Stomach smooth muscle (tissue), 2 donors: ENCODE measurements around the gene CDC6.
A peak's percentile ranks its signal among the peaks of the same experiment; 100 is the strongest.

Source experiments
- H3K27ac ChIP-seq: one replicate; pipeline ENCODE4 v1.7.0; 2013; ENCODE audit warnings: mild to moderate bottlenecking, low read length, inconsistent platforms
- H3K27me3 ChIP-seq, 2 donors: one replicate each; pipeline ENCODE4 v1.7.0; 2013; ENCODE audit warnings: low read length in 2 of 2; ENCODE audit not compliant: insufficient read depth in 2 of 2, control insufficient read depth in 1 of 2
- H3K36me3 ChIP-seq, 2 donors: one replicate each; pipeline ENCODE4 v1.7.0; 2013; ENCODE audit warnings: low read length in 2 of 2; ENCODE audit not compliant: control insufficient read depth in 2 of 2, insufficient read depth in 2 of 2
- H3K4me1 ChIP-seq: one replicate; pipeline ENCODE4 v1.7.0; 2013; ENCODE audit warnings: low read length; ENCODE audit not compliant: control insufficient read depth, insufficient read depth
- H3K4me3 ChIP-seq, 2 donors: one replicate each; pipeline ENCODE4 v1.7.0; 2013; ENCODE audit warnings: low read length in 2 of 2
- H3K9ac ChIP-seq, 2 donors: one replicate each; pipeline ENCODE4 v1.7.0; 2013; ENCODE audit warnings: low read length in 2 of 2, mild to moderate bottlenecking in 1 of 2
- H3K9me3 ChIP-seq, 2 donors: one replicate each; pipeline ENCODE4 v1.7.0; 2013; ENCODE audit warnings: low read length in 2 of 2; ENCODE audit not compliant: control insufficient read depth in 2 of 2
- donor health status: healthy.
- donor health status: Pancreatic carcinoma.

The CDC6 gene

DNA sequence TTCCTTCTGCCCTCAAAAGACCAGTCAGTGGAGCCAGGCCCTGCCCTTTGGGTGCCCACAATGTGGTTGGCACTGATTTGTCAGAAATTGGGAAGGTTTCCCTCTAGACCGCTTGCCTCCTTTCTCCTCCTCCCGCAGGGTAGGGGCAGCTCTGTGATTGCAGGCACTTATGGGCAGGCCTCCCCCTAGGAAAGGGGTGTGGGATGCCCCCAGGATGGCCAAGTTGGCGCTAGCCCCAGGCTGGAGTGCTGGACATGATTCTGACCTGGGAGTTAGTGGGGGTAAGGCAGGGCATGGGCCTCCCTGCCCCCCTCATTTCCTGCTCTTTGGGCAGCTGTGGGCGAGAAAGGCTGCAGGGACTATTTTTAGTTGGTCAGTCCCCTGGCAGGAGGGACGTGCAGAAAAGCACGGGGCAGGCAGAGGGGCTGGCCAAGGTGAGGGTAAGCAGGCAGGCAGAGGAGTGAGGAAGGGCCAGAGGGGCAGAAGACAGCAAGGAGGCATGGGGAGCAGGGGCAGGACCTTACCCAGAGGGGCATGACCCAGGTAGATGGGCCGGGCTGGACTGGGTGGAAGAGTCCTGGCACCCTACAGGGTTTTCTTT, 24.6 kb downstream of the CDC6 start:
- peak overlapping the region; percentile 36 to 57 for H3K9ac ChIP-seq
- H3K9me3 ChIP-seq: no peaks in the 10 kb centered on the region
- H3K27me3 ChIP-seq: no peaks in the 10 kb centered on the region
- H3K27ac ChIP-seq: peak overlapping the region; percentile 70
- no peaks in the 10 kb centered on the region for H3K36me3 ChIP-seq
- H3K4me3 ChIP-seq: peak overlapping the region in 1 of 2 donors; percentile 35
- H3K4me1 ChIP-seq: peaks cover 94% of the 10 kb centered on the region

DNA sequence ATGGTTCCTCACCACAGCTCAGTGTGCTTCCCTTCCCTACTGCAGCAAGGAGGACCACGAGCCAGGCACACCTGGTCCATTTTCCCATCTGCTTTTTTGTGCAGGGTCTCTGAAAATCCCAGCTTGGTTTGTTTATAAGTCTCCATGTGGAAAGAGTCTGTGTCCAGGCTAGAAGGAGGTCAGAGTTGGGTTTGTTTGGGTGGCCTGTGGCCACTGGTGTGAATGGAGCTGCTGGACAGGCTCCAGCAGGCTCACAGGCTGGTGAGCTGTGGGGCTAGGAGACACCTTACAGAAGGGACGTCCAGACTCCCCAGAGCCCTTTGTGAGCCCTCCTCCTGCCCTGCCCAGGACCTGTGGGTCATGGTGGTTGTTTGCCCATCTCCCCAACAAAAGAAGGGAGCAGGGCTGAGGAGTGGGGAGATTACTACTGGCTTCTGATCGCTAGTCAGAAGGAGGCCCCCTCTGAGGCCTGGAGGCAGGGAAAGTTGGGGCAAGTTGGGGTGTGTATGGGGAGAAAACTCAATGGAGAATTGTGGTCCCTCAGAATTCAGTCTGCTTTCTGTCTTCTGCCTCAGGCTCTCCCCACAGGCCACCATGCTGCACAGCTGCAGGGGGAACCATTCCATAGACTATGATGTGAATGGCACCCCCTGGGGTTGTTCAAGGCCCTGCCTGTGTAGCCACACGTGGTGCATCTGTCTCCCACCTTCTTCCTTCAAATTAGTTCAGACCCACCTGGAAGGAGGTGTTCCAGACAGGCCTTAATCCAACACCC, 25.4 kb downstream of the CDC6 start:
- H3K27me3 ChIP-seq: no peaks in the 10 kb centered on the region
- H3K9ac ChIP-seq: no peak overlapping the region
- H3K27ac ChIP-seq: peak overlapping the region; percentile 70
- H3K4me1 ChIP-seq: peaks cover 93% of the 10 kb centered on the region
- peak overlapping the region in 1 of 2 donors; percentile 35 for H3K4me3 ChIP-seq
- H3K9me3 ChIP-seq: no peaks in the 10 kb centered on the region
- H3K36me3 ChIP-seq: no peaks in the 10 kb centered on the region

DNA sequence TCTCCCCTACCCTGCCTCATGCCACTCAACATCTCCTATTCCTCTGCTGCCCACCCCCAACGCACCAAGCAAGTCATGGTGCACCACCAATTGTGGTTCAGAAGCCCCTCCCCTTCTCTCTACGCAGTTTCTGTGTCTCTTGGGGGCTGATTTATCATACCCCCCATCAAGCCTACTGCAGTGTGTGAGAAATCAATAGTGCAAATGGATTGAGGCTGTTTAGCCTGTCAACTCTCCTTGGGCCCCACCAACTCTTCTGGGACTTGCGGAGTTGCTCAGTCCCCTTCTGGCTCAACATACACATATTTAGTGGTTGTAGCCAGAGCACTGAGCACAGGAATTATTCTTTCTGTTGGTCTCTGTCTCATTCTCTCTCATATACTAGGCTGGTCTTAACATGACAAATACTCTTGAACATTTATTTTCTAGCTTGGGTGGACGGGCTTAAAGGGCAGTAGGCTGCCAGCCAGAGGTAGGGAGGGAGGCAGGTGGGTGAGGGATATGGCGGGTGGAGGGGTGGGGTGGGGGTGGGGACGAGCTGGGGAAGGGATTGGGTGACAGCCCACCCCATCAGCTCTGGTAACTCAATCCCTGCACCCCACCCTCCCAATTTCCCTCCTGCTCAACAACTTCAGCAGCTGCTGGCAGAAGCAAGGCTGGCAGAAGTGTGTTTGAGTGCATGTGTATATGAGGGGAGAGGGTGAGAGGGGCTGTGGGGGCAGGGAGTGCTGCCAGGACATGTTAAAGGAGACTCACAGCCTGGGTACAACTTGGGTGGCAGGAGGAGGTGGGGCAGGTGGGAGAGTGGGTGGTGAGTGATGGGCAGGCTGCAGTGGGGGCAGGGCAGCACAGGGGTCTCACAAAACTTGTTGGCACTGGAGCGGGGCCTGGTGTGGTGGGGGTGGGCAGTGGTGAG, 26.2 kb downstream of the CDC6 start:
- Histone ChIP-seq H3K4me3 (no peak overlapping the region), H3K36me3 (no peaks in the 10 kb centered on the region), H3K9me3 (no peaks in the 10 kb centered on the region), H3K27ac (peak overlapping the region; percentile 70), H3K9ac (no peak overlapping the region), H3K27me3 (no peaks in the 10 kb centered on the region), H3K4me1 (peaks cover 93% of the 10 kb centered on the region)

DNA sequence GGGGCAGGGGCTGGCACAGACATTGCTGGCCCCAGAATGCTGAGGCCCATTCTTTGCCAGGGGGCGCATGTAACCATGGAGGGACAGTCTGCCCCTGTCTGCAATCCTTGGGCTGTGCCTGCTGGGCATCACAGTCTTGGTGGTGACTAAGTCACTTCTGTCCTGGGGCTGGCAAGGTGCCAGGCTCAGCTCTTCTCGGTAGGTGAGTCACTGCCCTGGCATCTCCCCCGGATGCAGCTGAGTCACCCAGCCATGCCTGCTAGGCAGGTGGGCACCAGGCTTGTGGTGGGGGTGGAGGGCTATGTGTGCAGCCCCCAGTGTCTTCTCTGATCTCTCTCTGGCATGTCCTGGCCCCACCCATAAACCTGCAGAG, 26.9 kb downstream of the CDC6 start:
- Histone ChIP-seq H3K9me3 (no peaks in the 10 kb centered on the region), H3K4me3 (no peak overlapping the region), H3K36me3 (no peaks in the 10 kb centered on the region), H3K9ac (no peak overlapping the region), H3K27ac (peak overlapping the region; percentile 66), H3K27me3 (no peaks in the 10 kb centered on the region), H3K4me1 (peaks cover 93% of the 10 kb centered on the region)

GRCh38 chr17:40315206-40315605, 27.5 kb downstream of the CDC6 start:
- H3K9me3 ChIP-seq: no peaks in the 10 kb centered on the region
- H3K4me1 ChIP-seq: peaks cover 92% of the 10 kb centered on the region
- no peaks in the 10 kb centered on the region for H3K27me3 ChIP-seq
- peak overlapping the region; percentile 84 for H3K27ac ChIP-seq
- no peaks in the 10 kb centered on the region for H3K36me3 ChIP-seq
- H3K4me3 ChIP-seq: peak overlapping the region in 1 of 2 donors; percentile 38
- peak overlapping the region in 1 of 2 donors; percentile 6 for H3K9ac ChIP-seq

- Histone ChIP-seq H3K27ac (peak overlapping the region; percentile 84), H3K27me3 (no peaks in the 10 kb centered on the region), H3K9ac (peak overlapping the region; percentile 62 to 75), H3K4me1 (peaks cover 92% of the 10 kb centered on the region), H3K36me3 (no peaks in the 10 kb centered on the region), H3K4me3 (peak overlapping the region; percentile 3 to 85), H3K9me3 (no peaks in the 10 kb centered on the region)
These were observed 28.2 kb downstream of the CDC6 start for GRCh38 chr17:40315678-40316570.

DNA sequence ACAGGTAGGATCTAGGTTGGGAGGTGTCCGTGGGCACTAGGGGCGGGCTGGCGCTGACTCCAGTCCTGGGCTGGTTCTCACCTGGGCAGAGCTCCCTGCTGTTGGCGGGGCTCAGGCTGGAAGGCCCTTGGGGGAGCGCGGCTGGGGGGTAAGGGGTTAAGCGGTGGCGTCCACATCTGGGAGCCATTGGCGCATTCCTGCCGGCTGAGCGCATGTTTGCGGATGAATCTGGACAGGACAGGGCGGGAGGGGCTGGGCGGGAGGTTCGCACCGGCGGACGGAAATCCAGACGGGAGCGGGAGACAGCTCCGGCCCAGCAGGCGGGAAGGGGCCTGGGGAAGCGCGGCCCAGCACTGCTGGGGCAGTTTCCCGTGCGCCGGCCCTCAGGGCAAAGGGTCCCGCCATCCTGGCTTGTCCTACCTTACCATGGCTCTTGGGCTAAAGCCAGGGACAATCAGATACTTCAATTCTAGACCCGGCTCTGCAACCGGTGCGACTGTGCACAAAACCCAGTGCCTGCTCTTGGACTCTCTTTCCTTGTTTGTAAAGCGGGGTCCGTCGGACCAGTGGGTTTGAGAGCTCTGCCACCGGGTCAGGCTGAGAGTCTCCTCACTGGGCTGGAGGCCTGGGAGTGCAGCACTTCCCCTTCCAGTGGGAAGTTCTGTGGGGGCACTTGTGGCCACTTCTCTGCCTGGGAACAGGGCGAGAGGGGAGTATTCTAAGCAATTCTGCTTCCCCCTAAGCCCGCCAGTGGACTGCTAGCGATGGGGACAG, 29.1 kb downstream of the CDC6 start:
- Histone ChIP-seq H3K4me3 (peak overlapping the region; percentile 73 to 85), H3K4me1 (peaks cover 91% of the 10 kb centered on the region), H3K27me3 (no peaks in the 10 kb centered on the region), H3K27ac (peak overlapping the region; percentile 84), H3K9me3 (no peaks in the 10 kb centered on the region), H3K9ac (peak overlapping the region; percentile 71 to 75), H3K36me3 (no peaks in the 10 kb centered on the region)

DNA sequence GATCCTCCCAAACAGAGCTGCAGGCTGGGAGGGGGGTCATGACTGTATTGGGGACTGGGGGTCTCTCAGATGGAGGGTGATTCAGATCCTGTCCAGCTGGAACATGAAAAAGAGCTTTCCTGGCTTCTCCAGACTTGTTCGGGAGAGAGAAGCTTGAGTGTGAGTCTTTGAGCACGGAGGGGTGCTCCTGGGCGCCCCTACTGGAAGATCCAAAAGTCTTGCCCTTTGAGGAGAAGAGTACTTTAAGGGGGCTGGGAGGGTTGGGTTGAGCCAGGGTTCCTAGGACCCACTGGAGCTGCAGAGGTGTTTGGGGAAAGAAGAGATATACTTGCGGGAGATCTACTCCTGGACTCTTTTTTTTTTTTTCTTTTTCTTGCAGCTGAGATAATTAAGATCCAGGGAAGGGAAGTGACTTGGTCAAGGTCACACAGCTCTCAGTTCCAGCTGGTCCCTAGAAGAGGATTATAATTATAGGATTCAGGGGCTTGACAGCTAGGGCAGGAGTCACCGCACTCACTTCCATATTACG, 29.7 kb downstream of the CDC6 start:
- peaks cover 91% of the 10 kb centered on the region for H3K4me1 ChIP-seq
- no peaks in the 10 kb centered on the region for H3K27me3 ChIP-seq
- H3K9me3 ChIP-seq: no peaks in the 10 kb centered on the region
- peak overlapping the region; percentile 84 for H3K27ac ChIP-seq
- H3K36me3 ChIP-seq: no peaks in the 10 kb centered on the region
- peak overlapping the region; percentile 71 to 75 for H3K9ac ChIP-seq
- H3K4me3 ChIP-seq: peak overlapping the region; percentile 85 to 90
